ENCODE results near the gene NAV3.

- no peak for TF ChIP-seq CTCF (IDR thresholded peaks at IDR 0.05)
- no peak for TF ChIP-seq POLR2A (IDR thresholded peaks at IDR 0.05)
Observed at GRCh38 chr12:78040111-78040510, 209.4 kb downstream of the NAV3 start.
